NCI-H2107 treated with DMSO at 0.1 percent for 48 hours (cell line): ENCODE results near the gene MTOR.
A peak's percentile ranks its signal among the peaks of the same experiment; 100 is the strongest.
"Not testable (repeated sequence)": the region's sequence is repeated elsewhere in the genome, so short reads cannot be mapped to it uniquely, and the experiment has no call there.

Source experiments
- DNase-seq: peaks from one replicate; lab custom pipeline; 2025; ENCODE audit not compliant: unreplicated experiment; lab: John Stamatoyannopoulos, UW

The MTOR gene

DNA sequence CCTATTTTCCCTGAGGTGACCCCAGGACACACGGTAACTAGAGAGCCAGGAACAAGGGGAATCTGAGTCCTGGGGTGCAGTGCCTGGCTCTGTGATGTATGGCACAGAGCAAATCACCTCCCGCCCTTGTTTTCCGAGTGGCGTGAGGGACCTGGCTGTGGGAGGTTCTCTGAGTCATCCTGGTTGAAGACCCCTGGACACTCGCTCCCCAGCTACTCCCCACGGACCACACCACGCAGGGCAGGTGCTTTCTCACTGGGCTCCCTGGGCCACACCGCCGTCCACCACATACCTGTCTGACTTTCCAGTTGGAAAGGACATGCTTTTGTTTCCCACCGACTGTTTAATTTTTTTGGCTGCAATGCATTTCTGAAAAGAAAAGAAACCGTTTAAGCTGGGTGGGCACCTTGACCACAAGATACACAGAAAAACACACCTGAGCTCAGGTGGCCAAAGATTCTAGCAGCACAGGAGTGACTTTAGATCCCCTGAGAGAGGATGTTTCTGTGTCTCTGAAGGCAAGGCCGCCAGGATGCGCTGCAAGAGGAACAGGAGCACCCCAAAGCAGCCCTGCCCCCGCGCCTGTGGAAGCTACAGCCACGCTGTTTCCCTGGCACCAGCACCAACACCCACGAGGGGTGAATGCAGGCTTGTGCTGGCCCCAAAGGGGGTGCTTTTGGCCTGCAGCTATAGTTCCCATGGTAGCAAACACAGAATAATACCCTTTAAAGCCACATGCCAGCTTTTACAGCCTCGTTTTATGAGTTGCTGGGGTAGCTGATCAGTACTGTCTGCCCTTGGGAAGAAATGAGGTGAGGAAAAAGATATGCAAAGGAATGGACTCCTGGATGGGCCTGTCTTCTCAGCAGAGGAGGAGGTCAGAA lies 194.4 kb downstream of the MTOR start:
- DNase-seq: no peak

DNA sequence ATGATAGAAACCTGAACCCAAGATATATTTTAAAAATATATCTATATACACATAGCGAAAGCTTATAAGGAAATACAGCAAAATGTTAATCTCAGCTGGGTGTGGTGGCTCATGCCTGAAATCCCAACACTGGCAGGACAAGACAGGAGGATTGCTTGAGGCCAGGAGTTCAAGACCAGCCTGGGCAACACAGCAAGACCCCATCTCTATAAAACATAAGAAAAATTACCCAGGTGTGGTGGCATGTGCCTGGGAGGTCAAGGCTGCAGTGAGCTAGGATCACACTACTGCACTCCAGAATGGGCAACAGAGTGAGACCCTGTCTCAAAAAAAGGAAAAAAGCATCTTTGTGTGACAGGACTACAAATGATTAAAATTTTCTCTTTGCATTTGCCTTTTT lies 196.6 kb downstream of the MTOR start:
- no peak for DNase-seq

DNA sequence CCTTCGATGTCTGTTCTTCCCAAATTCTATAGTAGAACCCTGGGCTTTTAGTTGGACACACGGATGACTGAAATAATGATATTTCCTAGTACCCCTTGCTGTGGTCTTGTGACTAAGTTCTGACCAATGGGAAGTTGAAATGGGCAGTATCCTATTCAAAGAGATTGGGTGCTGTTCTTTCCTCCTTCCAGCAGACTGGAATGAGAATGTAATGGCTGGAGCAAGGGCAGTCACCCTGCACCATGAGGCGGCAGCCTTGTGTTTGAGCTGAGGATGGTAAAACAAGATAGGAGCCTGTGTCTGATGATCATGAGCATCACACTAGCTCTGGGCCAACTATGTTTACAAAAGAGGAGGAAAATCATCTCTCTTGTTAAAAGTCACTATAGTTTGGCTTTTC lies 197.4 kb downstream of the MTOR start:
- DNase-seq: no peak

DNA sequence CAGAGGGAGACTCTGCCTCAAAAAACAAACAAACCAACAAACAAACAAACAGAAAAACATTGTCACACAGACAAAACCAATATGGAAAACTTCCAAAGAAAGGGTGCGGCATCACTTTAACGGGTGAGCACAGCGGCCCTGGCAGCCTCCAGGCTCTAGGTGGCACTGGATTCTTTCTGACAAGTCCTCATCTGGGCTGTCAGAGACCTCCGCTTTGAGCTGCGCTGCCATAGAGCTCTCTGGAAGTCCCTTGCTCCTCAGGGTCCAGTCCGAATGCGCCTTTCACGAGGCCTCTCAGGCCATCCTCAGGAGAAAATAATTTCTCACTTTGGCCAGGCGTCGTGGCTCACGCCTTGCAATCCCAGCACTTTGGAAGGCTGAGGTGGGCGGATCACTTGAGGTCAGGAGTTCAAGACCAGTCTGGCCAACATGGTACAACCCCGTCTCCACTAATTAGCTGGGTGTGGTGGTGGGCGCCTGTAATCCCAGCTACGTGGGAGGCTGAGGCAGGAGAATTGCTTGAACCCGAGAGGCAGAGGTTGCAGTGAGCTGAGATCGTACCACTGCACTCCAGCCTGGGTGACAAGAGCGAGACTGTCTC lies 198.3 kb downstream of the MTOR start:
- DNase-seq: not testable (repeated sequence)

DNA sequence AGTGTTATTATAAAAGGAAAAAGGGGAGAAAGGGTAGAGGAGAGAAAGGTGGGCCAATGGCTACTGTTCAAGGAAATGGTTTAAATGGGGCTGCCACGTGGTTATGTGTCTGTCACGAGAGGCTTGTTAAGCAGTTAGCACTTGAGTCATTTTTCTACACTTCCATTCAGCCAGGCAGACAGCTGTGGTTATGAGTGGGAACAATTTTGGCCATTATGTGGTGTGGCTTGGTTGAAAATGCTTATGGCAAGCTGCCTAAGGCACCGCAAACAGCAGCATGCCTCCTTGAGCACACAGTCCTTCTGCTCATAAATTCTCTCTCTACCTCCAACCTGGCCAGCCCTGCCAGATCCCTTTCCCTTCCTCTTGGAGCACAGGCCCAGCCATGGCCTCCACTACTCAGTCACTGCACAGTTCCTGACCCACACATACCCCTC lies 199.4 kb downstream of the MTOR start:
- DNase-seq: peak; percentile 92

DNA sequence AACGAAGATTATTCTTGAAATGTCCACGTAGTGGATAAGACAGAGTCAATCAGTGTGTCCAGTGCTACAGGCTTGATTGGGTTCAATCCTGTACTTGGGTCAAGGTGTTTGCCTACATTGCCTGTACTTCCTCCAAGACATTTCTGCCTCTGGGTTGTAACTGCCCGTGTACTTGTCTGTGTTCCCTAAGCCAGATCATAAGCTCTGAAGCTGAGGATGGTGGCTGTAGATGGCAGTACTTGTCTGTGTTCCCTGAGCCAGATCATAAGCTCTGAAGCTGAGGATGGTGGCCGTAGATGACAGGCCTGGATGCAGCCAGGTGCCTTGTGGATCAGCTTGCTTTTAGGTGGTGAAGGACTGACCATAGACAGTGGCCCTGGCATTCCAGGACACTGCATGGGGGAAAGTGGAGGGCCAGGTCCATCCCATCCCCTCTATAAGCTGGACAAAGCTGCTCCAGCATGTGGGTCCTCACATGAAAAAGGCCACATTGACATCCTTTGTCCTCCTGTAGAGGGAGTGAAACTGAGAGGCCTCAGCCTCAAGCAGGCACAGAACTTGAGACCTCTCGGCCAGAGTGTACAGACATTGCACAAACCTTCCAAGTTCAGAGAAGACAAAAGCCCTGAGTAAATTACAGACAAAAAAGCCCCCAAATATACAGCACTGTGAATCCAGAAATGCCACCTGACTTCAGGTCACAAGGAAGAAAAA lies 200.5 kb downstream of the MTOR start:
- DNase-seq: no peak

DNA sequence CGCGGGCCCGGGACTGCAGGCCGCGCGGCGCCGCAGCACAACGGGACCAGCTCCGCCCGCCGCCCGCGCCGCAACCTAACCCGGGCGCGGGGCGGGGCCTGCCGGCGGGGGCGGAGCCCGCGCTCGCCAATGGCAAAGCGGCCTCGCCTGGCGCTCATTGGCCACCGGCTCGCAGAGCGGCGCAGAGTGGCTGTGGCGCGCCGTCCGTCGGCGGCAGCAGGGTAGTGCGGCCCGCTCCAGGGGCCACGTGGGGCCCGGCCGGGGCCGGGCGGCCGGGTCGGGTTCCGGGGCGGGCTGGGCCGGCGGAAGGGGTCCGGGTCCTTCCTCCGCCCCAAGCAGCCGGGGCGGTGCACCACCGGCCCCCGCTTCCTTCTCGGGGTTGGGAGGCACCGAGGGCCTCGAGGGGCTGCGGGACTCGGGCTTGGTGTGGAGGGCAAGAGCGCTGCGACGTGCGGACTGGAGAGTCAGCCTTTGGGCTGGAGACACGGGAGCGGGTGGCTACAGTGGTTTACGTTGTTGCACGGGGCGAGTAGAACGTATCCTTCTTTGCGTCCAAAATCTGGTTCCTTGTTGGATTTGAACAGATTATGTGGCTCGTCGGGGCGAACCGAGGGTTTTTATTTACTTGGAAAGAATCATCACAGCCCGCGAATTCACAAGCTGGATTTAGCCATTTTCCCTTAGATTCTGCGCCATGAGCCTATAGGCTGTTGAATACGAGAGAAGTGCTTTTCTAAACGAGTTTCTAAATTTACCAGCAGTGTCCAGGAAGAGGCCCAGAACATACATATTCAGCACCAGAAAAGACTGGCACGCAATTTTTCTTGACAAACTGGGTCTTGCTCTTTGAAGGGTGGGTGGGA lies 202.2 kb downstream of the MTOR start, which contains the start of gene SRM:
Gene SRM, minus strand, starts transcription at position 51 of the 863 bp plus-strand sequence. CDS start 75 bp downstream, outside the sequence.
- DNase-seq: peak; percentile 63

DNA sequence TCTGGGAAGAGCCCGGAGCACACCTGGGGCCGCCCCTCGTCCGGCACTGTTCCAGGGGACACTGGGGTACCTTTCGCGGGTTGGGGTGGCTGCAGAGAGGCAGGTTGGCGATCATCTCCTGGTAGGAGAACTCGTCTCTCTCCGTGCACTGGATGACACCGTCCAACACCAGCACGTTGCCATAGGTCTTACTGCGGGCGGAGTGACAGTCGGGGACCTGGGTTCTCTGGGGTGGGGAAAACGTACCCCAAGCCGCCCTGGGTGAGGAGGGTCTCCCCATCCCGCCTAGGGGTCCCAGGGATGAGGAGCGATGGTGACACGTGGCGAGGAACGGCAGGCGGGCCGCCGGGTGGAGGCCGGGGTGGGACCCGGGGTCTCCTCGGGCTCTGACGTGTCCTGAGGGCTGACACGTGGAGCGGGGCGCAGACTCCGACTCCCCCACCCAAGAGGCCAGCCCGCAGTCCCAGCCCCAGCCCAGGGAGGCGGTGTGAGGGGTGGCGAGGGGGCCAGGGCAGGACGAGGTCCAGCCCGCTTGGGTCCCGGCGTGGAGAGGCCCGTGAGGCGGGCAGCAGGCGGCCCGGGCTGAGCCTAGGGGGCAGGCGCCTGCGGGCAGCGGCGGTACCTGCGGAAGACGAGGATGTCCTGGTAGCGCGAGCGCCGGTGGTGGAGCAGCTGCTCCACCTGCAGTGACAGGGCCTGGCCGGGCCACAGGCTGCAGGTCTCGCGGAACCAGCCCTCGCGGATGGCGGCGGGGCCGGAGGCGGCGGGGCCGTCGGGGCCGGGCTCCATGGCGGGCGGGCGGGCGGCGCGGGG lies 203.0 kb downstream of the MTOR start:
- DNase-seq: no peak

DNA sequence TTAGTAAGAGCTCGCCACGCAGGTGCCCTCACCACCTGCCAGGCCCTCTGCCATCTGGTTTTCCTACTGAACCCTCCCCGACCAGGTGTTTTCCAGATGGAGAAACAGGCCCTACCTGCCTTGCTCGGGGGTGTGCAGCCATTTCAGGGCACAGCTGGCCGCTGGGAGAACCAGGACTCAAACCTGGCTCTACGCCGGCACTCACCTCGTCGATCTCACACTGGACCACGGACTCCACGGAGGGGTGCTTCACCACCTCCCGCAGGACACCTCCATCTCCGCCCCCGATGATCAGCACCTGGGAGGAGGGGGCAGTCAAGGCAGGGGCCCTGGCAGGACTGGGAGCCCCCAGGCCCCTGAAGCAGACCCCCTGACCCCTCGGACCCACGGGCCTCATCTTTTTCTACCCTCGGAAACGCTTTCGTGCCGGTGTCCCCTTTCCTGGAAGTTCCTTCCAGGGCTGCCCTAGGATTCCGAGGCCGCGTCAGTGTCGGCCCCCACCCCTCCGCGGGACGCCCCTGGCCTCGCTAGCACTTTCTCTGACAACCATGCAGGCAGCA lies 203.7 kb downstream of the MTOR start:
- peak; percentile 68 for DNase-seq

DNA sequence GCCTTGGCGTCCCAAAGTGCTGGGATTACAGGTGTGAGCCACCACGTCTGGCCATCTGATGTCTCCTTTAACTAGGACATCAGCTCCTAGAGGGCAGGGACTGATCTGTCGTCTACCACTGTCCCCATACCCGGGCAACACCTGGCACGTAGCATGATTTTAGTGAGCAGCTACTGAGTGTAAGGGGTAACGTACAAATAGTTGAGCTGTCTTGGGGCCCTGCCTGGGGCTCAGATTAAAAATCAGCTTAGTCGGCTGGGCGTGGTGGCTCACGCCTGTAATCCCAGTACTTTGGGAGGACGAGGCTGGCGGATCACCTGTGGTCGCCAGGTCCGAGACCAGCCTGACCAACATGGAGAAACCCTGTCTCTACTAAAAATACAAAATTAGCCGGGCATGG lies 204.3 kb downstream of the MTOR start:
- no peak for DNase-seq

DNA sequence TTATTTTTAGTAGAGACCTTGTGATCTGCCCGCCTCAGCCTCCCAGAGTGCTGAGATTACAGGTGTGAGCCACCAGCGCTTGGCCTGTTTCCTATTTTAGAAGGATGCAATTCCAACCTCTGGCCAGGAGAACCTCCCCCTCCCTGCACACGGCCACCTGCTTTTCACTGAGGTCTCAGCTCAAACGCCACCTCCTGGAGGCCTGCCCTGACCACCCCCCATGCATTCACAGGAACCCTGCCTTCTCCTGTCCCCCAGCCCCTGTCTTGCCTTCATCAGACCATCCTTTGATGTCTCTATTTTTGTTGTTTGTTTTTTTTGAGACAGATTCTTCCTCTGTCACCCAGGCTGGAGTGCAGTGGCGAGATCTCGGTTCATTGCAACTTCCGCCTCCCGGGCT lies 204.9 kb downstream of the MTOR start:
- DNase-seq: no peak
